ENCODE results near the gene NDUFA11. TPM values are rescaled to one million over a fixed set of nuclear protein-coding genes. Genes with fewer than 3 reads are reported as not detected.

NDUFA11 gene
- total and polyA plus RNA-seq, 2 of the 13 experiments (the other 11 are each of a cell fraction or from before 2014, with no cell fraction given): 286 to 378 TPM

- no peak; the same call in 1 of the 2 replicates for TF ChIP-seq NFKB2 (CRISPR knock-in tag; IDR thresholded peaks at IDR 0.05; ENCODE audit: borderline replicate concordance)
- TF ChIP-seq ZNF563 (CRISPR knock-in tag; IDR thresholded peaks at IDR 0.05): peak; percentile 70; the same call in 1 of the 2 replicates
- TF ChIP-seq BRF2 (CRISPR knock-in tag; IDR thresholded peaks at IDR 0.05): no peak
- no peak for TF ChIP-seq FUBP1 (CRISPR knock-in tag; IDR thresholded peaks at IDR 0.05; ENCODE audit: borderline replicate concordance)
- TF ChIP-seq ZNF530 (CRISPR knock-in tag; IDR thresholded peaks at IDR 0.05; ENCODE audit: low read depth): no peak
- no peak for TF ChIP-seq AFF4 (CRISPR knock-in tag; IDR thresholded peaks at IDR 0.05)
- TF ChIP-seq TCF7L2 (IDR thresholded peaks at IDR 0.05; ENCODE audit: low read depth, low read length): no peak
- peak; percentile 85 for TF ChIP-seq MIXL1 (CRISPR knock-in tag; IDR thresholded peaks at IDR 0.05)
- TF ChIP-seq RCOR2 (CRISPR knock-in tag; IDR thresholded peaks at IDR 0.05): no peak
- TF ChIP-seq KLF12 (CRISPR knock-in tag; IDR thresholded peaks at IDR 0.05; ENCODE audit: borderline replicate concordance): no peak
- TF ChIP-seq ZGPAT (CRISPR knock-in tag; IDR thresholded peaks at IDR 0.05): peak; percentile 93
- peak; percentile 45; the same call in 1 of the 2 replicates for TF ChIP-seq ZNF792 (CRISPR knock-in tag; IDR thresholded peaks at IDR 0.05)
- peak; percentile 83 for TF ChIP-seq ZFP91 (CRISPR knock-in tag; IDR thresholded peaks at IDR 0.05; ENCODE audit: borderline replicate concordance)
- no peak for TF ChIP-seq ZNF83 (CRISPR knock-in tag; IDR thresholded peaks at IDR 0.05; ENCODE audit: borderline replicate concordance)
- no peak for TF ChIP-seq ZFP37 (CRISPR knock-in tag; IDR thresholded peaks at IDR 0.05; ENCODE audit: borderline replicate concordance)
- TF ChIP-seq ZNF720 (CRISPR knock-in tag; IDR thresholded peaks at IDR 0.05): no peak
- no peak for TF ChIP-seq GFI1 (CRISPR knock-in tag; IDR thresholded peaks at IDR 0.05; ENCODE audit: borderline replicate concordance)
- no peak for TF ChIP-seq ZNF513 (CRISPR knock-in tag; conservative IDR thresholded peaks at IDR 0.05)
Observed at GRCh38 chr19:5903624-5904351, at the start of gene NDUFA11 (continued).
